HG02763 (cell line): ENCODE data around the gene NOX1.

Source experiments
- ATAC-seq: cut with Tn5 transposase; IDR thresholded peaks from one replicate; pipeline ENCODE4 v1.9.1; 2021; ENCODE audit warnings: mild to moderate bottlenecking, moderate library complexity; ENCODE audit not compliant: unreplicated experiment

The NOX1 gene

GRCh38 chrX:100874325-100874724 is at the start of gene NOX1:
Gene NOX1, minus strand, starts transcription at chrX:100874359. Its CDS starts 220 bp downstream, at chrX:100874139.
- ATAC-seq = no peak

DNA sequence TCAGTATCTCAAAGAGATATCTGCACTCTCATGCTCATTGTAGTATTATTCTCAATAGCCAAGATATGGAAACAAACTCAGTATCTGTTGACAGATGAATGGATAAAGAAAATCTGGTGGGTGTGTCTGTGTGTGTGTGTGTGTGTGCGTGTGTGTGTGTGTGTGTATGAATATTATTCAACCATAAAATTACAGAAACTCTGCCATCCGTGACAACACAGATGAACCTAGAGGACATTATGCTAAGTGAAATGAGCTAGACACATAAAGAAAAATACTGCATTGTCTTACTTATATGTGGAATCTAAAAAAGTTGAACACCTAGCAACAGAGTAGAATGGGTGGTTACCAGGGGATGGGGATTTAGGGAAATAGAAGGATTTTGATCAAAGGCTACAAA is 41.4 kb upstream of the NOX1 start:
- ATAC-seq = no peak

DNA sequence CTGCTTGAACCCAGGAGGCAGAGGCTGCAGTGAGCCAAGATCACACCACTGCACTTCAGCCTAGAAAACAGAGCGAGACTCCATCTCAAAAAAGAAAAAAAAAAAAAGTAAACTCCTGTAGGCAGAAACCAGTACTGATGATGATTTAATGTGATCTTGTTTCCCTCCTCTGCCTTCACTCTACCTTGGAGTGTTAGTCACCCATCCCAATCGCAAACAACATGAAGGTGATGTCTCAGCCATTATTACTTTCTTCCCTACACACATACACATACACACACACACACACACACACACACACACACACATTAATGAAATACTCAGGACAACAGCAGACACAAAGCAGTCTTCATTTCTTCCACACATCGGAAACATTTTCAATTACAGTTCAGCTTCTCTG is 39.0 kb upstream of the NOX1 start:
- no peak for ATAC-seq

DNA sequence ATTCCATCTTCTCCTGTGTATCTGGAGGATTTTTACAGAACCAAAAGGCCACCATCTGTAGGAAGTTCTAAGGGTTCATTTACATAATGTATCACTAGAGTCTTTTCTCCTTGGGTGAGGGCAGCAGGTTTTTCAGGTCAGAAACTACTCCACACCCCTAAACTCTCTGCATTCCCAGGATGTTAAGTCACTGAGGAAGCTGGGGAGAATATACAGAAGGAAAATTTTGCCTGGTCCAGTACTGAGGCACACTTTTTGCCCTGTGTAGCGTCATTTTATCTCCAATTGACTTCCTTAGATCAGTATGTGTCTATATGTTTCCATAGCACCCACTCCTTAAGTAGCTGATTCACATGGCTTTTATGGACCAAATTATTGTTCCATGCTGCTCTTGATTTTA is 37.6 kb upstream of the NOX1 start:
- no peak for ATAC-seq

- ATAC-seq = no peak
Measured at GRCh38 chrX:100905620-100906019, 31.5 kb upstream of the NOX1 start.

- no peak for ATAC-seq
Measured at GRCh38 chrX:100904433-100904832, 30.3 kb upstream of the NOX1 start.

DNA sequence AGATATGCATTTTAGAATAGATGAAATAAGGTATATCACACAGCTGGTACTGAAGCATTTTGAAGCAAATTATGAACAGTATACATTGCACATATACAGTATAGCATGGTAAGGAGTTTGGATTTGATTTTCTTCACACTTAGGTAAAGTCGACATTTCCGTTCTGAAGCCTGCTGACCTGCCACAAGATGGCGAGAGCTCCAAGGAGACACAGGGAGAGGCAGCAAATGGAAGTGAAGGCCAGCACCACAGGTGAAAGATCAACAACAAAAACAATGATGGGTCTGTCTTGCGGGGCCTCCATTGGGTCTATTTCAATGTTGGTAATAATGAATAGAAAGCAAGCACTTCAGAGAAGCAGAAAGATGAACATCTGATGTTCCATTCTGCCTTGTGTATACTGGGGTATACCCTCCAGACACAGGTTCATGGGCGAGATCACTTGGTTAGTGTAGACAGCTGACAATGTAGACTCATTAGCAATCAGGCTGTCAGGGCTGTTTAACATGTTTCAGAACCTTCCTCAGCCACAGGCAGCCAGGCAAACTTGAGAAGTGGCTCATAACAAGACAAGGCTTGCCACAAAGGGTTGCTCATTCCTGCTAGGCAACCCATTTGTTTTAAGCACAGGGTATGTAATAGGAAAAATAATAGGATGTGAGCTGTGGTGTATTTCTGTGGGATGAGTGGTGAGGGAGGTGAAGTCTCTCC is 21.4 kb upstream of the NOX1 start:
- peak; percentile 44 for ATAC-seq

DNA sequence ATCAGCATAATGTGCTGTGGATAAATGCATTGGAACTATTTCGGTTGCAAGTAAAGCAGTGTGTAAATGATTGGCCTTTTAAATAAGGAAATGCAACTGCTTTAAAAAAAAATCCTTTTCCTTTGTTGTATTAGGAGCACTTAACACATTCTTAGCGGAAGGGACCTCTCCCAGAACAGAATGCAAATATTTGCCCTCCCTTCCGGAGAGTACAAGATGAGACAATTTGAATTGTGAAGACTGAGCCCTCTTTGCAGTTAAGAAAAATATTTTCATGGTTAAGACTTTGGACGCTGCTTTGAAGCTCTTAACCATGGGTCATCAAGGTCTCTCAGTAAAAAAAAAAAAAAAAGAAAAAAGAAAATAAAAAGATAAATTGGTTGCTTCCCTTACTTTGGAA is 9.5 kb upstream of the NOX1 start:
- ATAC-seq = no peak

GRCh38 chrX:100880368-100880767 is 6.2 kb upstream of the NOX1 start:
- ATAC-seq = no peak

GRCh38 chrX:100871594-100872560 is 2.3 kb downstream of the NOX1 start:
- ATAC-seq = no peak

GRCh38 chrX:100870527-100870926 is 3.6 kb downstream of the NOX1 start:
- ATAC-seq = no peak

DNA sequence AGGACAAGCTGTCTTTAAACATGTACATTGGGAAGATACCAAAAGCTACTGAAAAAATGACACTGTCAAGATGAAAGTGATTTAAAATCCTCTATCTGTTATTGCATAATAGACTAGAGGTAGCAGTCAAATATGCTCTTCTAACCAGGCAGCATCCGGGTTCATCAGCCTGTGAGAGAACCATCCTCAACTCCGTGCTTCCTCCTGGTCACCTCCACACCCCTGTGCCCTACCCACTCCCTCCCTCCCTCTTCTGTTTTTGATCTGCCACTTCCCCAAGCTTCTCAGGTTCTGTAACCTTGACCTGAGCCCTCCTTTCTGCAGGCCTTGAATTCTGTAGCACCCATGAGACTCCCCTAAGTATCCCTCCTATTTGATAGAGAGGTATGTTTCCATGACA is 5.9 kb downstream of the NOX1 start:
- ATAC-seq = no peak

- ATAC-seq = no peak
Measured at GRCh38 chrX:100864657-100865391, 9.3 kb downstream of the NOX1 start.

- no peak for ATAC-seq
Measured at GRCh38 chrX:100863326-100863864, 10.8 kb downstream of the NOX1 start.

DNA sequence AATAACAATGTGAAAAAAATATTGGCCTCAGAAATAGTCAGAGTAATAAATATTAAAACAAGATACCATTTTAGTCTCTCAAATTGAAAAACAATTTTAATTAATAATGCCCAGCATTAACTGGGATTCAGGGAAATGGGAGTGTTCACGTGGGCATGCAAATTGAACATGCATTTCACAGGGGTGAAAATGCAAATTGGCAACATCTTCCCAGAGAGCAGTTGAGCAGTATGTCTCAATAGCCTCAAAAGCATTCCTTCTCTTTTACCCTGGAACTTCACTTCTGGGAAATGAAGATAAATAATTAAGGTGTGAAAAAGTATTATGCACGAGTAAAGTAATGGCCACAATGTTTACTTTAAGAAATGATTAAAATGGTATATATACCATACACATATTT is 21.3 kb downstream of the NOX1 start:
- no peak for ATAC-seq

- no peak for ATAC-seq
Measured at GRCh38 chrX:100850317-100850716, 23.8 kb downstream of the NOX1 start.

DNA sequence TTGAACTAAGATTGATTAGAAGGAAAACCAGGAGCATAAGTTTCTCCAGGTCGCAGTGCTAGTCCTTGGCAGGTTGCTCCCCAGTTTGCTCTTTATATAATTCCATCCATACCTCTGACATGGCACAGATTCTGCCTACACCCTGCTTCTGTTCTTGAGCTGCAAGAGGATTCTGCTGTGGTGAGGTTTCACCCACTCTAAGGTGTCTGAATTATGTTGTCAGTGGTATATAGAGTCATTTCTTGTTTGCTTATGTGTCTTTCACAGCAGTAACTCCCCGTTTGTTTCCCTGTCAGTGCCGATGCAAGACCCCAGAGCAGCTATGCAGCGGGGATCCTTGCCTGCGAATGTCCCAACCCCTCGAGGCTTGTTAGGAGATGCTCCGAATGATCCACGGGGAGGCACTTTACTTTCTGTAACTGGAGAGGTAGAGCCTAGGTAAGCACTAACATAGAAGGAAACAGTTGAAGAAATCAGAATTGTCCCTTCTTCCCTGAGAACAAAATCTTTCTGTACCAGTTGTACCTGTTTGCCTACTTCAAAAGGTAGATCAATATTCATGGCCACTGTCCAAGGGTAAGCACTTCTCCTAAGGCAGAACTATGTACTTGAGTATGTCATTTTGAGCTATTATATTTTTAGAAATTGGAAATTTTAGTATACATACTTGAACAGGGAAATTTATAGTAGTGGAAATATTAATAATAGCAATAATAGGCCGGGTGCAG is 42.8 kb downstream of the NOX1 start:
- ATAC-seq = no peak

- ATAC-seq = no peak
Measured at GRCh38 chrX:100830547-100830946, 43.6 kb downstream of the NOX1 start.

- no peak for ATAC-seq
Measured at GRCh38 chrX:100830143-100830542, 44.0 kb downstream of the NOX1 start.

GRCh38 chrX:100829730-100830129 is 44.4 kb downstream of the NOX1 start:
- no peak for ATAC-seq
